HAP-1 (cell line): ENCODE measurements around the gene CLUH.
"Not testable (repeated sequence)": the region's sequence is repeated elsewhere in the genome, so short reads cannot be mapped to it uniquely, and the experiment has no call there.

Experiments
- DNase-seq, 2 experiments: peaks; one replicate each; pipeline ENCODE4 v3.0.0-alpha.2; 2016 to 2020; ENCODE audit warnings: low spot score in 2 of 2
- H3K27me3 ChIP-seq: fragments of 250-450 bp; sonication (Bioruptor Pico); 2 replicates; pipeline ENCODE4 v1.5.1; 2020; ENCODE audit warnings: low read depth, mild to moderate bottlenecking, moderate library complexity
- H3K36me3 ChIP-seq: fragments of 250-450 bp; sonication (Bioruptor Pico); replicated peaks from 2 replicates; pipeline ENCODE4 v1.5.1; 2020; ENCODE audit warnings: mild to moderate bottlenecking
- H3K4me1 ChIP-seq: fragments of 250-450 bp; sonication (Bioruptor Pico); 2 replicates; pipeline ENCODE4 v1.5.1; 2020; ENCODE audit warnings: mild to moderate bottlenecking
- H3K4me3 ChIP-seq: fragments of 250-450 bp; sonication (Bioruptor Pico); 2 replicates; pipeline ENCODE4 v1.5.1; 2020; ENCODE audit warnings: mild to moderate bottlenecking, moderate library complexity
- H3K9me3 ChIP-seq: fragments of 250-450 bp; sonication (Bioruptor Pico); 2 replicates; pipeline ENCODE4 v1.5.1; 2020; ENCODE audit warnings: mild to moderate bottlenecking, moderate library complexity
- in situ Hi-C: fragments of 300-500 bp; cut with MboI; formaldehyde crosslinking; loops from 3 replicates; pipeline ENCODE4 v1.14.3; 2020; ENCODE audit warnings: low sequenced_read_pairs, inconsistent platforms, mixed read lengths

Gene CLUH

GRCh38 chr17:2691069-2691871, 20.3 kb downstream of the CLUH start:
- in situ Hi-C loops = no loop called here
- Histone ChIP-seq H3K4me1 (no peaks in the 10 kb centered on the region), H3K27me3 (no peaks in the 10 kb centered on the region), H3K4me3 (no peak overlapping the region), H3K9me3 (no peaks in the 10 kb centered on the region), H3K36me3 (peaks cover 70% of the 10 kb centered on the region)
- DNase-seq = no peak

- no peaks in the 10 kb centered on the region for H3K27me3 ChIP-seq
- H3K36me3 ChIP-seq = peaks cover 62% of the 10 kb centered on the region
- no peak for DNase-seq
- no peak overlapping the region for H3K4me3 ChIP-seq
- in situ Hi-C loops = no loop called here
- H3K4me1 ChIP-seq = no peaks in the 10 kb centered on the region
- H3K9me3 ChIP-seq = no peaks in the 10 kb centered on the region
Measured at GRCh38 chr17:2690165-2691068, 21.1 kb downstream of the CLUH start.

- peaks cover 55% of the 10 kb centered on the region for H3K36me3 ChIP-seq
- H3K9me3 ChIP-seq = no peaks in the 10 kb centered on the region
- H3K4me1 ChIP-seq = no peaks in the 10 kb centered on the region
- H3K4me3 ChIP-seq = no peak overlapping the region
- in situ Hi-C loops = no loop called here
- peak in 1 of 2 experiments; percentile 11 for DNase-seq
- H3K27me3 ChIP-seq = no peaks in the 10 kb centered on the region
Measured at GRCh38 chr17:2689411-2690164, 22.0 kb downstream of the CLUH start.

- peaks cover 58% of the 10 kb centered on the region for H3K36me3 ChIP-seq
- in situ Hi-C loops = no loop called here
- peak in 1 of 2 experiments; percentile 16 for DNase-seq
- H3K4me1 ChIP-seq = no peaks in the 10 kb centered on the region
- no peaks in the 10 kb centered on the region for H3K27me3 ChIP-seq
- H3K9me3 ChIP-seq = no peaks in the 10 kb centered on the region
- no peak overlapping the region for H3K4me3 ChIP-seq
Measured at GRCh38 chr17:2688351-2689342, 22.9 kb downstream of the CLUH start.

GRCh38 chr17:2687074-2687418, 24.5 kb downstream of the CLUH start:
- H3K4me1 ChIP-seq = no peaks in the 10 kb centered on the region
- no peaks in the 10 kb centered on the region for H3K27me3 ChIP-seq
- H3K9me3 ChIP-seq = no peaks in the 10 kb centered on the region
- no peak overlapping the region for H3K4me3 ChIP-seq
- in situ Hi-C loops = no loop called here
- peaks cover 60% of the 10 kb centered on the region for H3K36me3 ChIP-seq
- DNase-seq = no peak

GRCh38 chr17:2685696-2686095, 25.9 kb downstream of the CLUH start:
- in situ Hi-C loops = no loop called here
- Histone ChIP-seq H3K4me3 (no peak overlapping the region), H3K4me1 (no peaks in the 10 kb centered on the region), H3K9me3 (no peaks in the 10 kb centered on the region), H3K27me3 (no peaks in the 10 kb centered on the region), H3K36me3 (peaks cover 61% of the 10 kb centered on the region)
- no peak for DNase-seq

GRCh38 chr17:2684549-2684948, 27.0 kb downstream of the CLUH start:
- H3K36me3 ChIP-seq = peaks cover 62% of the 10 kb centered on the region
- H3K9me3 ChIP-seq = no peaks in the 10 kb centered on the region
- H3K27me3 ChIP-seq = no peaks in the 10 kb centered on the region
- in situ Hi-C loops = no loop called here
- no peaks in the 10 kb centered on the region for H3K4me1 ChIP-seq
- DNase-seq = no peak
- no peak overlapping the region for H3K4me3 ChIP-seq

GRCh38 chr17:2683912-2684311, 27.7 kb downstream of the CLUH start:
- in situ Hi-C loops = no loop called here
- no peaks in the 10 kb centered on the region for H3K9me3 ChIP-seq
- no peaks in the 10 kb centered on the region for H3K4me1 ChIP-seq
- no peak for DNase-seq
- H3K4me3 ChIP-seq = no peak overlapping the region
- no peaks in the 10 kb centered on the region for H3K27me3 ChIP-seq
- H3K36me3 ChIP-seq = peaks cover 57% of the 10 kb centered on the region

- in situ Hi-C loops = no loop called here
- Histone ChIP-seq H3K9me3 (no peaks in the 10 kb centered on the region), H3K36me3 (peaks cover 58% of the 10 kb centered on the region), H3K27me3 (no peaks in the 10 kb centered on the region), H3K4me1 (no peaks in the 10 kb centered on the region), H3K4me3 (no peak overlapping the region)
- DNase-seq = no peak
Measured at GRCh38 chr17:2682176-2682938, 29.2 kb downstream of the CLUH start.

GRCh38 chr17:2681650-2682049, 29.9 kb downstream of the CLUH start:
- Histone ChIP-seq H3K4me1 (no peaks in the 10 kb centered on the region), H3K9me3 (no peaks in the 10 kb centered on the region), H3K36me3 (peaks cover 62% of the 10 kb centered on the region), H3K27me3 (no peaks in the 10 kb centered on the region), H3K4me3 (no peak overlapping the region)
- in situ Hi-C loops = no loop called here
- no peak for DNase-seq

GRCh38 chr17:2680961-2681360, 30.6 kb downstream of the CLUH start:
- in situ Hi-C loops = no loop called here

GRCh38 chr17:2679247-2679646, 32.3 kb downstream of the CLUH start:
- H3K27me3 ChIP-seq, H3K9me3 ChIP-seq, H3K4me1 ChIP-seq, in situ Hi-C loops, H3K4me3 ChIP-seq, DNase-seq: not testable (repeated sequence)
- H3K36me3 ChIP-seq = peaks cover 79% of the 10 kb centered on the region

More at GRCh38 chr17:2680961-2681360, 30.6 kb downstream of the CLUH start:
- Histone ChIP-seq H3K27me3 (no peaks in the 10 kb centered on the region), H3K36me3 (peaks cover 69% of the 10 kb centered on the region), H3K4me3 (no peak overlapping the region), H3K4me1 (no peaks in the 10 kb centered on the region), H3K9me3 (no peaks in the 10 kb centered on the region)
- no peak for DNase-seq
